Loucy (cell line): ENCODE measurements around the gene IGSF21.

Experiments
- H2AFZ ChIP-seq: fragments of 200-600 bp; sonication (generic); 2 replicates; pipeline ENCODE4 v1.6.0; 2016; ENCODE audit warnings: antibody characterized with exemption, mild to moderate bottlenecking, low read length, moderate library complexity
- H3F3A ChIP-seq: fragments of 200-600 bp; 2 replicates; pipeline ENCODE4 v1.6.0; 2016; ENCODE audit warnings: antibody characterized with exemption, low read depth, mild to moderate bottlenecking
- H3K27me3 ChIP-seq: fragments of 200-600 bp; sonication (generic); 2 replicates; pipeline ENCODE4 v1.6.1; 2014; ENCODE audit warnings: low read length, mild to moderate bottlenecking; ENCODE audit not compliant: insufficient read depth, poor library complexity, severe bottlenecking
- H3K36me3 ChIP-seq: fragments of 200-600 bp; sonication (generic); 2 replicates; pipeline ENCODE4 v1.6.1; 2016; ENCODE audit warnings: low read length; ENCODE audit not compliant: insufficient read depth
- H3K4me1 ChIP-seq: fragments of 200-600 bp; sonication (generic); 2 replicates; pipeline ENCODE4 v1.5.1; 2014; ENCODE audit warnings: low read length, mild to moderate bottlenecking; ENCODE audit not compliant: insufficient read depth, poor library complexity, severe bottlenecking
- H3K4me2 ChIP-seq: fragments of 200-600 bp; sonication (generic); 2 replicates; pipeline ENCODE4 v1.6.0; 2014; ENCODE audit warnings: antibody characterized with exemption, low read length, low read depth, mild to moderate bottlenecking; ENCODE audit not compliant: poor library complexity, severe bottlenecking
- H3K4me3 ChIP-seq: fragments of 200-600 bp; sonication (generic); 2 replicates; pipeline ENCODE4 v1.5.1; 2014; ENCODE audit warnings: low read length, mild to moderate bottlenecking, mixed read lengths; ENCODE audit not compliant: poor library complexity, severe bottlenecking
- H3K79me2 ChIP-seq: fragments of 200-600 bp; sonication (generic); 2 replicates; pipeline ENCODE4 v1.6.1; 2014; ENCODE audit warnings: low read length; ENCODE audit not compliant: insufficient read depth
- H3K9ac ChIP-seq: fragments of 200-600 bp; sonication (generic); 2 replicates; pipeline ENCODE4 v1.6.0; 2014; ENCODE audit warnings: mild to moderate bottlenecking, low read depth, low read length, moderate library complexity; ENCODE audit not compliant: poor library complexity, severe bottlenecking
- H3K9me2 ChIP-seq: fragments of 200-600 bp; sonication (generic); replicated peaks from 2 replicates; pipeline ENCODE4 v1.6.1; 2016; ENCODE audit warnings: low read depth, low read length, mixed read lengths
- H3K9me3 ChIP-seq: fragments of 200-600 bp; sonication (generic); 2 replicates; pipeline ENCODE4 v1.6.1; 2014; ENCODE audit warnings: mild to moderate bottlenecking, antibody characterized with exemption, low read length, low read depth; ENCODE audit not compliant: insufficient read depth
- H4K20me1 ChIP-seq: fragments of 200-600 bp; sonication (generic); 2 replicates; pipeline ENCODE4 v1.6.0; 2014; ENCODE audit warnings: antibody characterized with exemption, low read length, mild to moderate bottlenecking; ENCODE audit not compliant: insufficient read depth, poor library complexity, severe bottlenecking
- CTCF ChIP-seq: fragments of 200-600 bp; sonication (generic); conservative IDR thresholded peaks from 2 replicates; pipeline ENCODE4 v1.5.1; 2014; ENCODE audit warnings: mild to moderate bottlenecking, antibody characterized with exemption, low read length
- EZH2phosphoT487 ChIP-seq: fragments of 200-600 bp; IDR thresholded peaks from 2 replicates; pipeline ENCODE4 v1.6.1; 2018; ENCODE audit warnings: antibody characterized with exemption, mild to moderate bottlenecking, moderate library complexity, borderline replicate concordance

IGSF21 gene

DNA sequence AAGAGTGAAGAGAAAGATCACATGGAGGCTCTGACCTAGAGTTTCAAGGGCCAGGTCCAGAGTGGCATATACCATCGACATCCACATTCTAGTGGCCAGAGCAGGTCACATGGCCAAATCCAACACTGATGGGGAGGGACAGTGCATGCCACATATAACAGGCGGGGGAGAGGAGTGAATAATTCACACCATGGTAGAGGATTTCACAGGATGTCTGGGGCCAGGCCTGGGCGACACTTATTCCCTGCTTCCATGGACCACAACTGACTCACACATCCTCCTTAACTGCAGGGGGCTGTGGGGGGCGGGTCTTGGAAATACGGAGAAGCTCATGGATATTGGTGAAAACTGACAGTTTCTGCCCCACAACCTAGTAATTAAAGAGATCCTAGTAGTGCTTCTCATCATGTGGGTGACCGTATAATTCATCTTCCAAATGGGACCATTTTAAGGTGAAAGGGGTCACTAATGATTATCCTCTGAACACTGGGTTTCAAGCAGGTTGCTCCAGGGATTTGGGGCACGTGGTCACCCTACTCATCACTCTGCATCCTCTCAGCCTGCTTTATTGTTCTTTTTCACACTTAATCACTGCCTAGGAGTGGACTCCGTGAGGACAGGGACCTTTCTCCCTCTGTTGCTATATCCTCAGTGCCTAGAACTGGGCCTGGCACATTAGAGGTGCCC is 44.0 kb downstream of the IGSF21 start:
- Histone ChIP-seq H3K9ac (no peak overlapping the region), H3K79me2 (no peaks in the 10 kb centered on the region), H3F3A (no peaks in the 10 kb centered on the region), H3K9me3 (no peaks in the 10 kb centered on the region; the same call in 1 of the 2 replicates), H4K20me1 (no peaks in the 10 kb centered on the region), H3K4me3 (no peak overlapping the region), H3K4me2 (no peak overlapping the region), H3K4me1 (no peaks in the 10 kb centered on the region), H2AFZ (no peak overlapping the region), H3K9me2 (no peaks in the 10 kb centered on the region), H3K36me3 (no peaks in the 10 kb centered on the region), H3K27me3 (no peaks in the 10 kb centered on the region)
- TF ChIP-seq CTCF (no peak), EZH2phosphoT487 (no peak)

DNA sequence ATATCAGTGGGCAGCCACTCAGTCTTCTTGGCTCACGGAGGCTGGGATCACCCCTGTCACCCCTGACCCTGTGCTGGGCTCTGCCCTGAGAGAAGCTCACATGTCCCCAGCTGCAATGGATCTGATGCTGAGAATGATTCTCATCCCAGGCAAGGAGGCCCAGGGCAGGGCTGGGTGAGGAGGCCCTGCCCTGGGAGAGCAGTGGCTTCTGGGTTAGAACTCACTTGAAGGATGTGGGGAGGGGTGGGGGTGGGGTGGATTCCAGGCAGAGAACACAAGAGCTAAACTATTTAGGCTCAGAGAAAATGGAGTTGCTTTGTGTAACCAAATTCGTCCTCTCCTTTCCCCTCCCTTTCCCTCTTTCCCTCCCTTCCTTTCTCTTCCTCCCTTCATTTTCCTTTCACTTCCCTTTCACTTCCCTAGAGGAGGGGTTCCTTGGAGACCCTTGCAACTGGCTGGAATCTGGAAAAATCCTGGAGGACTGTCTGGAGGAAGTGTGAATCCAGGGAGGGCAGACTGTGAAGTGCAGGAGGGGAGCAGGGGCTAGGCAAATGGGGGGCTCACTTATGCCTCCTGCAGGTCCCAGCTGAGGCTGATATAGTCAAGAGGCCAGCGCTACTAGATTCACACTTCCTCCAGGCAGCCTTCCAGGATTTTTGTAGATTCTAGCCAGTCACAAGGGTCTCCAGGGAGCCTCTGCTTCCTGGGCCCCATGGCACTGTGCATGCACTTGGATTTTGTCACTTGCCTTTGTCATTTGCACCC is 47.0 kb downstream of the IGSF21 start:
- Histone ChIP-seq H3K27me3 (no peaks in the 10 kb centered on the region), H2AFZ (no peak overlapping the region), H3K4me1 (no peaks in the 10 kb centered on the region), H3K9me2 (no peaks in the 10 kb centered on the region), H3K9me3 (no peaks in the 10 kb centered on the region; the same call in 1 of the 2 replicates), H3K36me3 (no peaks in the 10 kb centered on the region), H3K4me3 (no peak overlapping the region), H3K4me2 (no peak overlapping the region), H3F3A (no peaks in the 10 kb centered on the region), H4K20me1 (no peaks in the 10 kb centered on the region), H3K9ac (no peak overlapping the region), H3K79me2 (no peaks in the 10 kb centered on the region)
- TF ChIP-seq CTCF = no peak
- no peak for TF ChIP-seq EZH2phosphoT487

GRCh38 chr1:18155881-18156385 is 48.3 kb downstream of the IGSF21 start:
- no peaks in the 10 kb centered on the region for H3F3A ChIP-seq
- no peaks in the 10 kb centered on the region for H3K27me3 ChIP-seq
- no peak overlapping the region for H3K9ac ChIP-seq
- no peaks in the 10 kb centered on the region for H3K9me2 ChIP-seq
- H3K4me3 ChIP-seq = no peak overlapping the region
- H3K79me2 ChIP-seq = no peaks in the 10 kb centered on the region
- H4K20me1 ChIP-seq = no peaks in the 10 kb centered on the region
- H3K4me2 ChIP-seq = no peak overlapping the region
- H2AFZ ChIP-seq = no peak overlapping the region
- no peaks in the 10 kb centered on the region for H3K36me3 ChIP-seq
- no peaks in the 10 kb centered on the region for H3K4me1 ChIP-seq
- no peak for TF ChIP-seq EZH2phosphoT487
- no peak for TF ChIP-seq CTCF
- no peaks in the 10 kb centered on the region; the same call in 1 of the 2 replicates for H3K9me3 ChIP-seq
